Retinal pigment epithelial cell (primary cell): ENCODE data around the gene SMNDC1.

Source experiments
- DNase-seq: peaks from one replicate; pipeline ENCODE4 v3.0.0-alpha.2; 2010; ENCODE audit warnings: low read depth
- H3K4me3 ChIP-seq: 2 replicates; pipeline ENCODE4 v1.5.1; 2011; ENCODE audit warnings: mild to moderate bottlenecking, low read length, control low read depth, moderate library complexity
- TF ChIP-seq, protein P1 (sequence below): conservative IDR thresholded peaks from 2 replicates; pipeline ENCODE4 v1.5.1; 2011; ENCODE audit warnings: low read depth, low read length, control low read depth, inconsistent platforms

The SMNDC1 gene

DNA sequence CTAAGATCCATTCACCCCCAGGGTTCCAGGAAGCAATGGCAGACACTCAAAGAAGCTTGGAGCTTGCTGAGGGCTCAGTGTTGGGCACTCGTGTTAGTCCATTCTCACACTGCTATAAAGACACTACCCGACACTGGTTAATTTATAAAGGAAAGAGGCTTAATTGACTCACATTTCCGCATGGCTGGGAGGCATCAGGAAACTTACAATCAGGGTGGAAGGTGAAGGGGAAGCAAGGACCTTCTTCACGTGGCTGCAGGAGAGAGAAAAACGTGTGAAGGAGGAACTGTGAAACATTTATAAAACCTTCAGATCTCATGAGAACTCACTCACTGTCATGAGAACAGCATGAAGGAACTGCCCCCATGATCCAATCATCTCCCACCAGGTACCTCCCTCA lies 44.7 kb upstream of the SMNDC1 start:
- TF ChIP-seq, protein P1, sequence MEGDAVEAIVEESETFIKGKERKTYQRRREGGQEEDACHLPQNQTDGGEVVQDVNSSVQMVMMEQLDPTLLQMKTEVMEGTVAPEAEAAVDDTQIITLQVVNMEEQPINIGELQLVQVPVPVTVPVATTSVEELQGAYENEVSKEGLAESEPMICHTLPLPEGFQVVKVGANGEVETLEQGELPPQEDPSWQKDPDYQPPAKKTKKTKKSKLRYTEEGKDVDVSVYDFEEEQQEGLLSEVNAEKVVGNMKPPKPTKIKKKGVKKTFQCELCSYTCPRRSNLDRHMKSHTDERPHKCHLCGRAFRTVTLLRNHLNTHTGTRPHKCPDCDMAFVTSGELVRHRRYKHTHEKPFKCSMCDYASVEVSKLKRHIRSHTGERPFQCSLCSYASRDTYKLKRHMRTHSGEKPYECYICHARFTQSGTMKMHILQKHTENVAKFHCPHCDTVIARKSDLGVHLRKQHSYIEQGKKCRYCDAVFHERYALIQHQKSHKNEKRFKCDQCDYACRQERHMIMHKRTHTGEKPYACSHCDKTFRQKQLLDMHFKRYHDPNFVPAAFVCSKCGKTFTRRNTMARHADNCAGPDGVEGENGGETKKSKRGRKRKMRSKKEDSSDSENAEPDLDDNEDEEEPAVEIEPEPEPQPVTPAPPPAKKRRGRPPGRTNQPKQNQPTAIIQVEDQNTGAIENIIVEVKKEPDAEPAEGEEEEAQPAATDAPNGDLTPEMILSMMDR = no peak

DNA sequence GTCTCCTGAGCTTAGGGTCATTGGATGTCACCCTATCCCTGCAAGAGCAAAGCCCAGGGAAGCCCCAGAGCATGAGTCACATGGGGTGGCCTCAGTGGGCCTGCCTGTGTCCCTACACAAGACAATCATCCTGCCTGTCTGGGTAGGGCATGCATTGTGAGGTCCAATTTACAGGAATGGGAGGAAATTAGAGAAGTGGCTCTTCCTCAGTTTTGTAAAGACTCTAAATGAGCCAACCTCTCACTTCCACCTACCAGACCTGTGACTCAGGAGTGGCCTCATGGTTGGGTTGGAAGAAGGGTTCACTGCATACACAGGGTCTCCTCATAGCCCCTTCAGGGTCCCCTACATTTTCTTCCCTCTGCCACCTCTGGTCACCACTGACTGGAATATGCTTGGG lies 43.6 kb upstream of the SMNDC1 start:
- TF ChIP-seq, protein P1 = no peak
- DNase-seq = no peak

More for the DNA sequence above, 44.7 kb upstream of the SMNDC1 start:
- no peak overlapping the region for H3K4me3 ChIP-seq
- DNase-seq = no peak

DNA sequence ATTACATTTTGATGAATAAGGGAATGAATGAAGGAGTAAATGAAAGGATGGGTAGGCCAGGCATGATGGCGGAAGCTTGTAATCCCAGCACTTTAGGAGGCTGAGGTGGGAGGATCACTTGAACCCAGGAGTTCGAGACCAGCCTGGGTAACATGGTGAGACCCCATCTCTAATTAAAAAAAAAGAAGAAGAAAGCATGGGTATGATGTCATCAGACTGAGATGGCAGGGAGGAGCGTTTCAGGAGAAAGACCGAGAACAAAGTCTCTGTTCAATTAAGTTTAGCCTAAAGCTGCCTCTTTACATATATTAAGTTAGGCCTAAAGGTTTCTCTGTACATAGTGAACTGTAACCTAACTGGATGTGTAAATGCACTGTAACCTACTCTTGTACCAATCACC lies 42.2 kb upstream of the SMNDC1 start:
- no peak for DNase-seq

More for the DNA sequence above, 43.6 kb upstream of the SMNDC1 start:
- no peak overlapping the region for H3K4me3 ChIP-seq

DNA sequence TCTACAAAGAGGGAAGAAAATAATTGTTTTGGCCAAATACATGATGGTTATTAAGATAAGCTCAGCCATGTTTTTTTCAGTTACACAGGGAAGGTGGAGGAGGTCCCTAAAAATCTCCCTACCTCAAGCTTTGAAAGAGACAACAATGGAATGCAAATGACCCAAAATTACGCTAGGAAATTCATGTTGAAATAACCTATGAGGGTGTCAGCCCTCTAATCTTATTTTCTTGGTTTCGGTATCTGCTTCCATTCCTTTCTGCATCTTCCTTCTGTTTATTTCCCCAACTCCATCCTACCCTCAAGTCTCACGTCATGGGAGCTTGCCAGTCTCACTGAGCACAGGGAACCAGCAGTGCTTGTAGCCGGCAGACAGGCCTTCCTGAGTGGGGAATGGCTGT lies 40.6 kb upstream of the SMNDC1 start:
- DNase-seq = no peak
- no peak overlapping the region for H3K4me3 ChIP-seq
- TF ChIP-seq, protein P1 = no peak

More for the DNA sequence above, 42.2 kb upstream of the SMNDC1 start:
- no peak overlapping the region for H3K4me3 ChIP-seq
- TF ChIP-seq, protein P1 = no peak

DNA sequence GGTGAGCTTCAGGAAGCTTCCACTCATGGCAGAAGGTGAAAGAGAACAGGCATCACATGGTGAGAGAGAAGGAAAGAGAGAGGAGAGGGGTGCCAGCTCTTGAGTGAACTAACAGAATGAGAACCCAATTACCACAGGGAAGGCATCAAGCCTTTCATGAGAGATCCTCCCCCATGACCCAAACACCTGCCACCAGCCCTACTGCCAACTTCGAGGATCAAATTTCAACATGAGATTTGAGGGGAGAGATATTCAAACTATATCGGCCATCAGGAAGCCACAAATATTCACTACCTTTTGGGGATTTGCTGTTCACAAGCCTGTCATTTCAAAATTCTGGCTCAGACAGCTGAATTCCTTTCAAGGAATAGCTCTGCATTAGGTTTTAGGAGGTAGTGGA lies 39.9 kb upstream of the SMNDC1 start:
- H3K4me3 ChIP-seq = no peak overlapping the region
- DNase-seq = no peak
- TF ChIP-seq, protein P1 = no peak

DNA sequence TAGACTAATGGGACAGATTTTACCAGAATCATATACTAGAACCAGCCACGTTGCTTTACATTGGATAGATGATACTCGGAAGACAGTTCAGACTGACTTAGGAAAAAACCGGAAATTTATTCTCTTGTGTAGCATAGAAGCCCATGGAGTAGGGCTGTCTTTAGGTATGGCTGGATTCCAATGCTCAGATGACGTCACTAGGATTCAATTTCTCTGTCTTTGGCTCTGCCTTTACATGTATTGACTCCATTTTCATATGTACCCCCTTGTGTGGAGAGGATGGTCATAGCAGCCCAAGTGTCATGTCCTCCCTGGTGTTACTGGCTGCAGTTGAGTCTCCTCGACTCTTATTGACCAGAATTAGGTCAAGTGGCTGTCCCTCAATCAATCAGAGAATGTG lies 39.2 kb upstream of the SMNDC1 start:
- TF ChIP-seq, protein P1 = no peak
- DNase-seq = no peak
- H3K4me3 ChIP-seq = no peak overlapping the region

DNA sequence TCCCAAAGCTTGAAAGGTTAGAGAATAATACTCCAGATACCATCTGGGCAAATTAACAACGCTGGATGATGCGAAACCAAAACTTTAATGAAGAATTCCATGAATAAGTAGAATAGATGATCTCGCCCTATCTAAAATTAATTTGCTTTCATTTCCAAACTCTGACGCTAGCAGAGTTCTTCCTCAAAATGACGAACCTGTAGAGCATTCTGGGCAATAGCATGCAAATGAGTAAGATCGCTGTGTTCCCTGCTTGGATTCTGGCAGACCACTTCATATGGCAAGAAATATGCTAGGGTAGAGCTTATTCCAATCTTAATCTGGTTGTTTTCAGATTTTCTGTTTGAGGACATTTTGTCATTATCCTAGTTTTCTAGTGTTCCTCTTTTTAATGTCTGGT lies 36.1 kb upstream of the SMNDC1 start:
- no peak overlapping the region for H3K4me3 ChIP-seq
- TF ChIP-seq, protein P1 = no peak
- DNase-seq = no peak
